OCI-LY7 (cell line): ENCODE measurements around the gene SNX9. TPM values are rescaled to one million over a fixed set of nuclear protein-coding genes. Genes with fewer than 3 reads are reported as not detected.

Experiments
- BruUV-seq: library from RNA; stranded (reverse); fragments of 400-500 nt; replicated peaks from 2 replicates; lab custom pipeline; 2021; lab: Mats Ljungman, UMichigan
- CTCF ChIA-PET: fragments of 300-600 bp; sonication (Branson Sonifier 250); formaldehyde crosslinking; loops from one replicate; lab custom pipeline; 2022; ENCODE audit warnings: antibody characterized with exemption; ENCODE audit not compliant: unreplicated experiment; lab: Charles Lee
- POLR2A ChIA-PET: fragments of 300-600 bp; sonication (Branson Sonifier 250); formaldehyde crosslinking; loops from one replicate; lab custom pipeline; 2022; ENCODE audit warnings: antibody characterized with exemption; lab: Charles Lee
- DNase-seq: peaks from one replicate; pipeline ENCODE4 v3.0.0-alpha.2; 2015; ENCODE audit warnings: low spot score
- H2AFZ ChIP-seq: fragments of 200-600 bp; sonication (generic), shearing (Covaris generic); 2 replicates; pipeline ENCODE4 v1.6.1; 2014; ENCODE audit warnings: mild to moderate bottlenecking, antibody characterized with exemption, low read length, moderate library complexity
- H3K27ac ChIP-seq: fragments of 200-600 bp; sonication (generic); 2 replicates; pipeline ENCODE4 v1.5.1; 2014; ENCODE audit warnings: mixed run types, low read depth, mild to moderate bottlenecking, moderate library complexity, low read length, inconsistent platforms; ENCODE audit not compliant: poor library complexity, severe bottlenecking
- H3K36me3 ChIP-seq: fragments of 200-600 bp; sonication (generic); 2 replicates; pipeline ENCODE4 v1.6.1; 2014; ENCODE audit warnings: mild to moderate bottlenecking, antibody characterized with exemption, low read length, moderate library complexity, mixed read lengths; ENCODE audit not compliant: insufficient read depth
- H3K4me1 ChIP-seq: fragments of 200-600 bp; sonication (generic); 2 replicates; pipeline ENCODE4 v1.5.1; 2014; ENCODE audit warnings: mild to moderate bottlenecking, low read length; ENCODE audit not compliant: insufficient read depth, poor library complexity, severe bottlenecking
- H3K4me2 ChIP-seq: fragments of 200-600 bp; sonication (generic); 2 replicates; pipeline ENCODE4 v1.6.1; 2014; ENCODE audit warnings: mild to moderate bottlenecking, low read length
- H3K4me3 ChIP-seq: fragments of 200-600 bp; sonication (generic); 2 replicates; pipeline ENCODE4 v1.5.1; 2014; ENCODE audit warnings: mild to moderate bottlenecking, low read depth, low read length; ENCODE audit not compliant: poor library complexity, severe bottlenecking
- H3K79me2 ChIP-seq: fragments of 200-600 bp; sonication (generic); 2 replicates; pipeline ENCODE4 v1.6.1; 2016; ENCODE audit warnings: low read depth, mild to moderate bottlenecking, low read length, moderate library complexity, mixed read lengths; ENCODE audit not compliant: insufficient read depth
- H3K9me2 ChIP-seq: fragments of 200-600 bp; sonication (generic); 2 replicates; pipeline ENCODE4 v1.6.1; 2016; ENCODE audit warnings: mild to moderate bottlenecking, low read length, mixed read lengths; ENCODE audit not compliant: insufficient read depth
- H3K9me3 ChIP-seq: fragments of 200-600 bp; sonication (generic); 2 replicates; pipeline ENCODE4 v1.6.1; 2014; ENCODE audit warnings: mild to moderate bottlenecking, mixed run types, low read length, mixed read lengths
- H4K20me1 ChIP-seq: fragments of 200-600 bp; sonication (generic); 2 replicates; pipeline ENCODE4 v1.6.1; 2014; ENCODE audit warnings: mild to moderate bottlenecking, antibody characterized with exemption, low read length, moderate library complexity, mixed read lengths; ENCODE audit not compliant: insufficient read depth
- CTCF ChIP-seq: fragments of 200-600 bp; sonication (generic); conservative IDR thresholded peaks from 2 replicates; pipeline ENCODE4 v1.5.1; 2014; ENCODE audit warnings: mild to moderate bottlenecking, antibody characterized with exemption, low read length, moderate library complexity, mixed read lengths
- EZH2phosphoT487 ChIP-seq: fragments of 200-600 bp; sonication (generic); IDR thresholded peaks from 2 replicates; pipeline ENCODE4 v1.6.1; 2018; ENCODE audit warnings: low read depth, borderline replicate concordance, mild to moderate bottlenecking, mixed run types, antibody characterized with exemption, low read length, moderate library complexity, mixed read lengths
- intact Hi-C: fragments of 100-400 bp; cut with micrococcal nuclease; formaldehyde crosslinking; loops from one replicate; pipeline ENCODE4 v1.10.0; 2022; ENCODE audit not compliant: unreplicated experiment
- total RNA-seq, 2 experiments: library from RNA; depleted of rRNA in 1 of 2; stranded (reverse); fragments of >200 nt in 1 of 2; shearing (Covaris generic) in 1 of 2; gene quantifications; 2 replicates each; pipeline ENCODE4 v1.2.3, GENCODE V29; 2014 to 2022

SNX9 gene
- total RNA-seq, 2 experiments from 2014 or later: not detected

- POLR2A ChIA-PET: no interaction called here
- Histone ChIP-seq H4K20me1 (no peaks in the 10 kb centered on the region), H3K4me1 (peaks cover 41% of the 10 kb centered on the region), H3K27ac (no peak overlapping the region), H3K4me2 (no peak overlapping the region), H3K79me2 (no peaks in the 10 kb centered on the region), H2AFZ (no peak overlapping the region), H3K9me3 (peaks cover 9% of the 10 kb centered on the region; the same call in 1 of the 2 replicates), H3K4me3 (no peak overlapping the region), H3K9me2 (no peaks in the 10 kb centered on the region), H3K36me3 (no peaks in the 10 kb centered on the region; the same call in 1 of the 2 replicates)
- no peak for DNase-seq
- no peak for TF ChIP-seq EZH2phosphoT487
- CTCF ChIA-PET: no interaction called here
- BruUV-seq: no TSS peak
- intact Hi-C loops: loop anchor here (5.0 kb wide), 1 partner anchor 50 kb away; no protein-coding TSS in a partner anchor
Measured at GRCh38 chr6:157812425-157813171, 10.4 kb upstream of the SNX9 start.

DNA sequence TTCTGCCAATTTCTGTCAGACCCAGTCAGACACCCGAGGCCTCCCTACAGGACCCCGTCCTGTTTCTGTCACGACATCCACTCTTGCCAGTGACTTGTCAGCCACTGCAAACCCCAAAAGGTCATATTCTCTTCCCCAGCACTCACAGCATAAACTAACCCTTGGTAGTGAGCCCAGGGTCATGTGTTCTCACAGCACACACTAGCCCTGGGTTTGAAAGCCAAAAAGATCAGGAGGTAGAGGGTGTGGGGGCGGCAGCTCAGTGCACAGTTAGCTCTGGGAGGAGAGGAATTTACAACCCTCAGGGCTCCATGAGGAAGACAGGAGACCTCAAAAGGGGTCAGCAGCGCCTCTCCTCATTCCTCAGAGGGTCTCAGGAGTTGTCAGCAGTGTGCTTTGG, 9.9 kb upstream of the SNX9 start:
- Histone ChIP-seq H3K27ac (no peak overlapping the region), H2AFZ (no peak overlapping the region), H3K4me2 (no peak overlapping the region), H3K9me3 (peaks cover 9% of the 10 kb centered on the region; the same call in 1 of the 2 replicates), H3K79me2 (no peaks in the 10 kb centered on the region), H3K9me2 (no peaks in the 10 kb centered on the region), H3K4me3 (no peak overlapping the region), H3K36me3 (no peaks in the 10 kb centered on the region; the same call in 1 of the 2 replicates), H4K20me1 (no peaks in the 10 kb centered on the region), H3K4me1 (peaks cover 41% of the 10 kb centered on the region)
- CTCF ChIA-PET: no interaction called here
- no peak for DNase-seq
- POLR2A ChIA-PET: no interaction called here
- intact Hi-C loops: loop anchor here (5.0 kb wide), 1 partner anchor 51 kb away; no protein-coding TSS in a partner anchor
- BruUV-seq: no TSS peak
- no peak for TF ChIP-seq EZH2phosphoT487
- no peak for TF ChIP-seq CTCF

GRCh38 chr6:157813750-157814455, 9.1 kb upstream of the SNX9 start:
- H3K9me3 ChIP-seq: 0 out of 2 replicates have a peak, but pooled peaks cover 3% of the 10 kb centered on the region
- CTCF ChIA-PET: no interaction called here
- peaks cover 41% of the 10 kb centered on the region for H3K4me1 ChIP-seq
- H3K9me2 ChIP-seq: no peaks in the 10 kb centered on the region
- H2AFZ ChIP-seq: peak overlapping the region; percentile 56; the same call in 1 of the 2 replicates
- H3K79me2 ChIP-seq: no peaks in the 10 kb centered on the region
- intact Hi-C loops: loop anchor here (5.0 kb wide), 1 partner anchor 52 kb away; no protein-coding TSS in a partner anchor
- H3K36me3 ChIP-seq: no peaks in the 10 kb centered on the region; the same call in 1 of the 2 replicates
- TF ChIP-seq EZH2phosphoT487 (no peak), CTCF (no peak)
- no peaks in the 10 kb centered on the region for H4K20me1 ChIP-seq
- peak overlapping the region; percentile 77 for H3K27ac ChIP-seq
- no peak for DNase-seq
- no TSS peak for BruUV-seq
- peak overlapping the region; percentile 73 for H3K4me2 ChIP-seq
- POLR2A ChIA-PET: interaction anchor here (0.6 to 0.7 kb wide), 2 partner anchors 123 to 907 kb away, joined by 3 read pairs; no protein-coding TSS in a partner anchor
- no peak overlapping the region for H3K4me3 ChIP-seq
